Measurements from ENCODE around the gene FSIP1.

The FSIP1 gene

GRCh38 chr15:39565851-39566250 lies 216.8 kb downstream of the FSIP1 start:
- no peaks in the 10 kb centered on the region for H3K9me3 ChIP-seq
- no peak overlapping the region for H3K4me3 ChIP-seq (ENCODE audit: low read depth, low read length)
- H3K36me3 ChIP-seq, result no peaks in the 10 kb centered on the region
- no peak for TF ChIP-seq CTCF (IDR thresholded peaks at IDR 0.05; ENCODE audit: low read depth, low read length)
- DNase-seq, result no peak
- H3K27me3 ChIP-seq, result no peaks in the 10 kb centered on the region; the same call in 1 of the 2 replicates
- H3K4me1 ChIP-seq, result no peaks in the 10 kb centered on the region

GRCh38 chr15:39564972-39565665 lies 217.5 kb downstream of the FSIP1 start:
- DNase-seq, result no peak
- no peak for TF ChIP-seq CTCF (IDR thresholded peaks at IDR 0.05; ENCODE audit: low read depth, low read length)
- Histone ChIP-seq H3K9me3 (no peaks in the 10 kb centered on the region), H3K36me3 (no peaks in the 10 kb centered on the region), H3K4me3 (ENCODE audit: low read depth, low read length) (no peak overlapping the region), H3K4me1 (no peaks in the 10 kb centered on the region), H3K27me3 (no peaks in the 10 kb centered on the region; the same call in 1 of the 2 replicates)

- peaks cover 4% of the 10 kb centered on the region; the same call in 1 of the 2 replicates for H3K27me3 ChIP-seq
- TF ChIP-seq CTCF (IDR thresholded peaks at IDR 0.05; ENCODE audit: low read depth, low read length), result no peak
- H3K36me3 ChIP-seq, result no peaks in the 10 kb centered on the region
- H3K4me1 ChIP-seq, result no peaks in the 10 kb centered on the region
- no peak for DNase-seq
- H3K9me3 ChIP-seq, result no peaks in the 10 kb centered on the region
- no peak overlapping the region for H3K4me3 ChIP-seq (ENCODE audit: low read depth, low read length)
These were observed 224.2 kb downstream of the FSIP1 start for GRCh38 chr15:39558421-39558820.

GRCh38 chr15:39556461-39556860 lies 226.2 kb downstream of the FSIP1 start:
- Histone ChIP-seq H3K4me1 (no peaks in the 10 kb centered on the region), H3K27me3 (peaks cover 4% of the 10 kb centered on the region; the same call in 1 of the 2 replicates), H3K36me3 (no peaks in the 10 kb centered on the region), H3K9me3 (no peaks in the 10 kb centered on the region), H3K4me3 (ENCODE audit: low read depth, low read length) (no peak overlapping the region)
- no peak for TF ChIP-seq CTCF (IDR thresholded peaks at IDR 0.05; ENCODE audit: low read depth, low read length)
- no peak for DNase-seq

DNA sequence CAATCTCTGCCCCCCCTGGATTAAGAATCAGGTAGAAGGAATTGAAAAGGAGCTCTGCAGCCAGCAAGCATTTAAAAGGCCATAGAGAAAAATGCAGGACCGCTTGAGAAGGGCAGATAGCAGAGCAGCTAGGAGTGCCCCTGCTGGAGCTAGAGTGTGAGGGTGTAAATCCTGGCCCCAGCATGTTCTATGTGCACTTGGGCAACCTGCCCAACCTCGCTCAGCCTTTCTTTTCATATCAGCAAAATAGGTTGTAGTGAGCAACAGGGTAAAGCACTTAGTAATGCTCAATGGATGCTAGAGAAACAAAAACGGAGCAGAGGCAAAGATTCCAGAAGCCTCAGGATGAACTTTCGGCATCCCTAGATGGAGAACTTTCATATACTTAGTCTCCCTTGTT lies 226.8 kb downstream of the FSIP1 start:
- no peak overlapping the region for H3K4me3 ChIP-seq (ENCODE audit: low read depth, low read length)
- DNase-seq, result no peak
- no peaks in the 10 kb centered on the region for H3K9me3 ChIP-seq
- H3K4me1 ChIP-seq, result no peaks in the 10 kb centered on the region
- no peak for TF ChIP-seq CTCF (IDR thresholded peaks at IDR 0.05; ENCODE audit: low read depth, low read length)
- peaks cover 4% of the 10 kb centered on the region; the same call in 1 of the 2 replicates for H3K27me3 ChIP-seq
- H3K36me3 ChIP-seq, result no peaks in the 10 kb centered on the region

DNA sequence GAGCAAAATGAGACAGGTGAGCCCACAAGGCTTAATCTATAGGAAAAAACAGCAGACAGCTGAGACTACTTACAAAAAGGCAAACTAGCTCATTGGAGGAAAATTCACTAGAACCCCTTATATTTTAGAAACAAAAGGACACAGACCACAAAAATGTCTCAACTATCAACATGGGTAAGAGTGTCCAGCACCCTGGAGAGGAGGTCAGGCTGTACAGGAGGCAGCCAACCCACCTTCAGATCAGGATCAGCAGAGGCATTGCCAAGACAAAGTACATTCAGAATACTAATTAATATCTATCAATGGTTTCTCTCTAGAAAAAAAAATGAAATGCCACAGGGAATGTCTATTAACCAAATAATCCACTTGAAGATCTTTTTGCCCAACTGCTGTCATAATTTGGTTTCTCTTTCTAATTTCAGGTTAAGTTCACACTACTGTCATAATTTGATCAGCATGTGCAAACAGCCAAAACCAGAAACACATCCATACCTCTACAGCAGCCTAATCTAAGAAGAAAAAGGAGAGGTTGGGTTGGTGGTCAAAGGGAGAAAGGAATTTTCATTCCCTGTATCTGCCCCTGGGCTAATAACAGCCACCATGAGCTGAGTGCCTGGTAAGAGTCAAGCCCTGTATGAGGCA lies 227.8 kb downstream of the FSIP1 start:
- Histone ChIP-seq H3K27me3 (peaks cover 4% of the 10 kb centered on the region; the same call in 1 of the 2 replicates), H3K4me1 (no peaks in the 10 kb centered on the region), H3K9me3 (no peaks in the 10 kb centered on the region), H3K4me3 (ENCODE audit: low read depth, low read length) (no peak overlapping the region), H3K36me3 (no peaks in the 10 kb centered on the region)
- no peak for DNase-seq
- TF ChIP-seq CTCF (IDR thresholded peaks at IDR 0.05; ENCODE audit: low read depth, low read length), result no peak
